Stimulated activated CD8-positive, alpha-beta memory T cell treated with anti-CD3 and anti-CD28 coated beads, Interleukin-7, amount 100 ng/mL, for 24 hours (primary cell): ENCODE data around the gene RFX7.

Experiments used
- DNase-seq: peaks from one replicate; pipeline ENCODE4 v3.0.0-alpha.2; 2020; ENCODE audit warnings: low read depth

Gene RFX7

GRCh38 chr15:56244038-56244810, 545 bp upstream of the RFX7 start:
- DNase-seq, result no peak

GRCh38 chr15:56242576-56243162, 1.0 kb downstream of the RFX7 start:
- DNase-seq, result no peak

- DNase-seq, result no peak
These were observed 2.1 kb downstream of the RFX7 start for GRCh38 chr15:56241374-56242105.

- no peak for DNase-seq
These were observed 3.3 kb downstream of the RFX7 start for GRCh38 chr15:56240390-56240789.

DNA sequence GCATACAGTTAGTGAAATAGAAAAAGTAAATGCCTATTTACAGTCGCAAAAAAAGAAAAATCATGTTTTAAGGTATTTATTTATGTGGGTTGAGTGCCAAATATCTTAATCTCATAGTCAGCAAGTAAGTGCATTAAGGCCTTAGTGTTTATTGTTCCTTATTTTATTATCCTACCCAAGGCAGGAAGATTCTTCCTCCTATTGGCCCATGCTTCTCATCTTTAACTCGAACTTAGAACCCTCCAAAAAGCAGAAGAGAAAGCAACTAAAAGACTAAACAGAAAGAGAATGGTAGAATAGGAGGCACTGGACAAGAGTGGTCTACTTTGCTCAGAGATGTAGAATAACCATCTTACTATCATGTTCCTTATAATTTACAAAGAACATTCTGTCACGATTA, 7.5 kb downstream of the RFX7 start:
- no peak for DNase-seq

- no peak for DNase-seq
These were observed 8.9 kb downstream of the RFX7 start for GRCh38 chr15:56234804-56235203.

GRCh38 chr15:56233549-56233948, 10.1 kb downstream of the RFX7 start:
- no peak for DNase-seq

- DNase-seq, result no peak
These were observed 11.6 kb downstream of the RFX7 start for GRCh38 chr15:56232058-56232457.

- no peak for DNase-seq
These were observed 14.8 kb downstream of the RFX7 start for GRCh38 chr15:56228854-56229253.

DNA sequence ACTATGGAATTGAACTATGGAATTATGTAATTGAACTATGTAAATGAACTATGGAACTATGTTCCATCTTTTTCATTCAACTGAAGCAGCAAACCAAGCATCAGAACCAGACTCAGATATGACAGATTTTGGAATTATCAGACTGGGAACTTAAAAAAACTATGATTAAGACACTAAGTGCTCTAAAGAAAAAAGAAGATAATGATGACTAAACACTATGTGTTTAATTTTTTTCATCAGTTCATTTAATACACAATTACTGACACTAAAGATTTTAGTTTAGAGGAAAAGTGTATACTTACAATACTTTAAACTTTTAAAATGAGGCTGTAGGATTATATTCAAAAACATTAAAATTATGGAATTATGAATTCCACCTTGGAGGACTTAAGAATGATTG, 15.3 kb downstream of the RFX7 start:
- DNase-seq, result no peak

DNA sequence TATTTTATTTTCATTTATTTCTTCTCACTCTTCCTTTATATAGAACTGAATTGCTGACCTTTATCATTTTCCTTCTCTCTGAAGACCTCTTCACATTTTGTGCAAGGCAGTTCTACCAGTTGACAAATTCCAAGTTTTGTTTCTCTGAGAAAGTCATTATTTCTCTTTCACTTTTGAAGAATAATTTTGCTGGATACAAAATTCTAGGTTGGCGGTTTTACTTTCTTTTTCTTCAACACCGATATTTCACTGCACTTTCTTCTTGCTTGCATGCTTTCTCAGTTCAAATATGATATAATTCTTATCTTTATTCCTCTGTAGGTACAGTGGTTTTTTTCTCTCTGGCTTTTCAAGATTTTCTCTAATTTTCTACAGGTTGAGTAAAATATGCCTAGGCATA, 15.9 kb downstream of the RFX7 start:
- no peak for DNase-seq

- DNase-seq, result no peak
These were observed 16.4 kb downstream of the RFX7 start for GRCh38 chr15:56227306-56227705.

GRCh38 chr15:56225520-56225919, 18.2 kb downstream of the RFX7 start:
- no peak for DNase-seq

GRCh38 chr15:56222302-56222701, 21.4 kb downstream of the RFX7 start:
- no peak for DNase-seq

- no peak for DNase-seq
These were observed 26.3 kb downstream of the RFX7 start for GRCh38 chr15:56217341-56217740.

- DNase-seq, result no peak
These were observed 27.9 kb downstream of the RFX7 start for GRCh38 chr15:56215769-56216168.

- no peak for DNase-seq
These were observed 31.6 kb downstream of the RFX7 start for GRCh38 chr15:56211960-56212550.

GRCh38 chr15:56211064-56211463, 32.6 kb downstream of the RFX7 start:
- DNase-seq, result no peak

- no peak for DNase-seq
These were observed 35.0 kb downstream of the RFX7 start for GRCh38 chr15:56208641-56209155.

GRCh38 chr15:56208185-56208584, 35.5 kb downstream of the RFX7 start:
- no peak for DNase-seq

DNA sequence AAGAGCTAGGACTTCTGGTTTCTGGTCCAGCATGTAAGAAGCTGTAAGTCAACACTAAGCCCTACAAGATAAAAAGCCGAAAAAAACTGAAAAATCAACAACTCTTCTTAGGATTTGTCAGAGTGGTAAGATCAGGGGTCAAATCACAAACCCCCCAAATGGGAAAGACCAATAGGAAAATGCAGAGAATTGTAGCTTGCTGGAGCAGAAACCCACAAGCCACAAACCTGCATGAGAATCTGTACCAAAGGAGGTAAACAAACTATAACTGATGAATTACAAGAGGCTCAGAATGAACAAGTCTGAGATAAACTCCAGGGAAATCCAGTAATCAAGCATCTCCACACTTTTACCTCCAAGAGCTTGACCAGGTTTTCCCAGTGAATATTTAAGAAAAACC, 36.0 kb downstream of the RFX7 start:
- no peak for DNase-seq

DNA sequence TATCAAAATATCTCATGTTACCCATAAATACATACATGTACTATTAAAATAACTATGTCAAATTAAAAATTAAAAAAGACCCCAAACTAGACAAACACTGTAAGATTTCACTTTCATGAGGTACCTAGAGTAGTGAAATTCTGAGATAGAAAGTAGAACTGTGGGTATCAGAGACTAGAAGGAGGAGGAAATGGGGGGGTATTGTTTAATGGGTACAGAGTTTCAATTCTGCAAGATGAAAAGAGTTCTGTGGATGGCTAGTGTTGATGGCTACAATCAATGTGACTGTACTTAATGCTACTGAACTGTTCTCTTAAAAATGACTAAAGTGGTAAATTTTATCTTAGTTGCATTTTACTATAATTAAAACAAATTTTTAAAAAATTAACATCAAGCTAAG, 36.6 kb downstream of the RFX7 start:
- no peak for DNase-seq
